Stimulated activated CD8-positive, alpha-beta memory T cell treated with anti-CD3 and anti-CD28 coated beads, Interleukin-15, amount 100 ng/mL, for 1 hour (primary cell): ENCODE data around the gene SNAPC3.
A peak's percentile ranks its signal among the peaks of the same experiment; 100 is the strongest.

Experiments used
- DNase-seq: peaks from one replicate; pipeline ENCODE4 v3.0.0-alpha.2; 2020; ENCODE audit warnings: low read depth

Gene SNAPC3

DNA sequence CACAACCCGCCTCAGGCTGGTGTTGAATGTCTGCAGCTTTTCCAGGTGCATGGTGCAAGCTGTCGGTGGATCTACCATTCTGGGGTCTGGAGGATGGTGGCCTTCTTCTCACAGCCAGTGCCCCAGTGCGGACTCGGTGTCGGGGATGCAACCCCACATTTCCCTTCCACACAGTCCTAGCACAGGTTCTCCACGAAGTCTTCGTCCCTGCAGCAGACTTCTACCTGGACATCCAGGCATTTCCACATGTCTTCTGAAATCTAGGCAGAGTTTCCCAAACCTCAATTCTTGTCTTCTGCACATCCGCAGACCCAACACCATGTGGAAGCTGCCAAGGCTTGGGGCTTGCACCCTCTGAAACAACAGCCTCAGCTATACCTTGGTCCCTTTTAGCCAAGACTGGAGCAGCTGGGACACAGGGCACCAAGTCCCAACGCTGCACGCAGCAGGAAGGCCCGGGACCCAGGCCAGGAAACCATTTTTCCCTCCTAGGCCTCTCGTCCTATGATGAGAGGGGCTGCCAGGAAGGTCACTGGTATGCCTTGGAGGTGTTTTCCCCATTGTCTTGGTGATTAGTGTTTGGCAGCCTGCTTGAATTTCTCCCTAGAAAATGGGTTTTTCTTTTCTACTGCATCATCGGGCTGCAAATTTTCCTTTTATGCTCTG is 69.9 kb downstream of the SNAPC3 start:
- no peak for DNase-seq

DNA sequence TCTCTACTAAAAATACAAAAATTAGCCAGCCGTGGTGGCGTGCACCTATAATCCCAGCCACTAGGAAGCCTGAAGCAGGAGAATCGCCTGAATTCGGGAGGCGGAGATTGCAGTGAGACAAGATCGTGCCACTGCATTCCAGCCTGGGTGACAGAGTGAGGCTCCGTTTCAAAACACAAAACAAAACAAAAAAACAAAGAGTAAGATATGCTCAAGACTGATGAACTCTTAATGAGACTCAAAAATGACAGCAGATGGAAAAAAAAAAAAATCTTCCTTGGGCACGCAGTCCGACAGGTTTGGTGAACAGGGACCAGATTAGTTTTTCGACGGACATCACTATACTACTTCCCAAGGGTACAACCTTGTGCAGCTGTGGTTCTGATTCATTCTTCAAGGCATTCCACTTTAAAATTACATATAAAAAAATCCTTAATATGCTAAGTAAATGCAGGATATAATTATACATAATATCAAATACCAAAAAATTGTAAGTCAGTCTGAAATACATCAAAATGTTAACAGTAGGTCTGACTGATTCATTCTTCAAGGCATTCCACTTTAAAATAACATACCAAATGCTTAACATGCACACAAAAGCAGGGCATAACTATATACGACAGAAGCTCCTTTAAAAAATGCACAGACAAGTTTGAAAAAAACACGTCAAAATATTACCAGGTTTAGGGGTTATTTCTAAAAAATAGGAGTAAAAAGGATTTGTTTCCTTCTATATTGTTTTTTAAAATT is 75.7 kb downstream of the SNAPC3 start:
- no peak for DNase-seq

DNA sequence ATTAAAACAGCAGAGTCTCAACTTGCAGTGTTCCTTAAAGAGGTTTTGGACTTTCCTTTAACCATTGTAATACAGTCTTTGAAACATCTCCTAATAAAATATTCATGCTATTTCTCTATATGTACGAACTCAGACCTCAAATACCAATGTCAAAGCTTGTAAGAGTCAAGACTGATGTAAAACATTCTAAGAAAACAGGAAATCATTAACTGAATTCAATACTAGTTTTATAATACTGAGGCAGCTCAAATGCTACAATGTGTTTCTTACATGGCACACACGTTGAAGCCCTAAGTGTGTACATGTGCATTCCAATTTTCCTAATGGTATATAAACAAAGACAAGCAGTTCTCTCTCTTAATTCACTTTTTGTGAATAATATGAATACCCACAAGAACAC is 76.5 kb downstream of the SNAPC3 start:
- no peak for DNase-seq

DNA sequence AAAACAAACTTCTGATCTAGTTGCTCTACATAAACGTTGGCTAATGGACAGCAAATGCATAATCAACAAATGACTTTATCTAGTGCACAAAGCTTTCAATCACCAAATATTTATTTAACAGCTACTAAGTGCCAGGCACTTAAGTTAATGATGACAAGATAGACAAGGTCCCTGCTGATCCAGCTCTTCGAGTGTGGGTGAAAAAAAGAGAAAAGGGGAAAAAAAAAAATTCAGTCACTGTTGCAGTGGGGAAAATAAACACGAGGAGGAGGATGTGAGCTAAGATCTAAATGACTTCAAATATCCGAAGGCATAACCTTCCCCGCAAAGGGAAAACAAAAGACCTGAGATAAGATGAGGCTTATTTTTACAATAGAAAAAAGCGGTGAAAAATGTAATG is 78.5 kb downstream of the SNAPC3 start:
- no peak for DNase-seq

DNA sequence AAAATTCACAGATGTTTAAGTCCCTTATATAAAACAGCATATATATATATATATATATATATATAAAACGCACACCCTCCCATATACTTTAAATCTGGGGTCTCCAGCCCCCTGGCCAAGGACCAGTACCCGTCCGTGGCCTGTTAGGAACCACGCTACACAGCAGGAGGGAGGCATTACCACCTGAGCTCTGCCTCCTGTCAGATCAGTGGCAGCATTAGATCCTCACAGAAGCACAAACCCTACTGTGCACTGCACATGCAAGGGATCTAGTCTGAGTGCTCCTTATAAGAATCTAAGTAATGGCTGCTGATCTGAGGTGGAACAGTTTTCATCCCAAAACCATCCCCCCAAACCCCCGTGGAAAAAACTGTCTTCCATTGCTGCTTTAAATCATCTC is 79.1 kb downstream of the SNAPC3 start:
- DNase-seq: no peak

DNA sequence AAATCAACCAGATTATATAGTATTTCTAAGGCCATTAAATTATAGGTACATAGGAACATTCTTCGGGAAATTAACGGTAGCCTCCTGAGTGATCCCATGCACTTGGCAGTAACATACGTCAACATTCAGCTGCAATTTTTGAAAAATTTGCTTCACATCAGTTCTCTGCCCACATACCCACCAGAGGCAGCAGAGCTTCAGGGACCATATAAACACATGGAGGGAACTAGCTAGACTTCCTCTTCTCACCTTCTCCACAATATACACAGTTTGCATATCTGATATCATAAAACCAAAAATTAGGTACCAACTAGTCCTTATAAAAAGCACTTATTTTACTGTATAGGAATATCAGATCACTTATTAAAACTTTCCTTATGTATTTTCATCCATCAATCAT is 83.2 kb downstream of the SNAPC3 start:
- no peak for DNase-seq

DNA sequence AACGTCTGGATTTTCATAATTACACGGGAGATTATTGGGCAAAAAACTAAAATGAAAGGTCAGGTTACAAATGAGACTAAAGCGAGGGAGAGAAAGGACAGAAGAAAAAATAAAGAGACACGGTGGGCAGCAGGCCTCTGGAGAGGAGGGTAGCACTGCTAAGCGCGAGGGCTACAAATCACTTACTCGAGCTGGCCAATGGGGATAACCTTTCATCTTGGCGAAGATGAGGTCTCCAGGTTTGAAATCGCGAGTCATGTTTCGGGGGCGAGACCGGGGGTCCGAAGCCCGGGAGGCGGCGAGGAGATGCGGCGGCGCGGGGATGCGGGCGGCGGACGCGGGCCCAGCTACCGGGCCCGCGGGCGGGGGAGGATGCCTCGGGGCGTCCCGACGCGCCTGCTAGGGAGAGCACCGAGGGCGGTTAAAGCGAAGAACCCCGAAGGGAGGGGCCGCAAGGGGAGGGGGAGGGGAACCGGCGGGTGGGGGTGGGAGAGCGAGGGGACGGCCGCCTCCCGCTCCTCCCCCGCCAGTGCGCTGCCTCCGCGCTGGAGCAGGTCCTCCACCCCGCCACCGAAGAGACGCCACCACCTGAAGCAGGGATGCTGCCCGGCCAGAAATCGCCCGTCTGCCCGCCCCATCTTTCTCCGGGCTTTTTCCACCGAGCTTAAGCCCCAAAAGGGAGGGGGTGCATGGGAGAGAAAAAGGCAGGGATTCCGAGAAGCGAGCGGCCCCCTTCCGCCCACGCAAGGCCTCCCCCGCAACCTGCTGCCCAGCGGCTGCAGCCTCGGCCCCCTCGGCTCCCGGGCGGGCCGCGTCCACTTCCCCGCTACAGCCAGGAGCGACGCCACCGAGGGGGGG is 87.5 kb downstream of the SNAPC3 start:
- peak; percentile 28 for DNase-seq

DNA sequence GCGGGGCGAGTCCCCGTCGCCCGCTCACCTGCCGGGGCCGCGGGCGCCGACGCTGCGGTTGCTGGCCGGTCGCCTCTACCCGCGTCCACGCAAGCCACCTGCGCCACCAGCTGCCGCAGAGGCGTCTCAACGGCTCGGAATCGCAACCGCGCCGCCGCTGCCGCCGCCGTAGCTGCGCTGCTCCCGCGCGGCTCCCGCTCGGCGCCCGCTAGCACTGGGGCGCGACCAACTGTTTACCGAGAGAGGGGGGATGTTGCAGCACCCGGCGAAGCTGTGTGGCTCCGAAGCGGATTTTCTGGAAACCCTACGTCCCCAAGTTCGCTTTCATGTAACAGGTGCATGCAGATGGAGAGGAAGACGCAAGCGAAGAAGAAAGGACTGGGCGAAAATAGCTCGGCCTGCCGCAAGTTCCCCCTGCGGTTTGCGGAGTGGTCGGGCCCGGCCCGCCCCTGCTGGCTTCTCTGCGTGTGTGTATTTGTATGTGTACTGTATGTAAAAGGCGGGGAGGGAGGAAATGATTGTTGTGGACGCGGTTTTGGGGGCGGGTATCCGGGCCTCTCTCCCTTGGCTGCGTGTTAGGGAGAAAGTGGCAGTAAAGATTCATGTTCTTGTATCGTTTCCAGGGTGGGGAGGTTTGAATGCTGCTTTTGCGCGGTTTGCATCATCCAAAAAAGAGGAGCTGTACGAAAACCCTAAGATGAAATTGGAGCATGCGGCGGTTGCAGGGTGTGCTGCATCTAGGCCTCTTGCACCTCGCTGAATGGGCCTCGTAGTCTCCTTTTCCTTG is 88.3 kb downstream of the SNAPC3 start, which contains the start of gene PSIP1:
Gene PSIP1 (minus strand): TSS at position 182 of the 787 bp plus-strand sequence. CDS start 782 bp downstream, outside the sequence.
- DNase-seq: peak; percentile 65
